HG03135 (cell line): Measurements from ENCODE around the gene FOCAD.

Experiments used
- ATAC-seq: cut with Tn5 transposase; IDR thresholded peaks from one replicate; pipeline ENCODE4 v1.9.1; 2021; ENCODE audit warnings: mild to moderate bottlenecking, moderate library complexity; ENCODE audit not compliant: unreplicated experiment

Gene FOCAD

GRCh38 chr9:20786807-20787206, 102.7 kb downstream of the FOCAD start:
- ATAC-seq: no peak

DNA sequence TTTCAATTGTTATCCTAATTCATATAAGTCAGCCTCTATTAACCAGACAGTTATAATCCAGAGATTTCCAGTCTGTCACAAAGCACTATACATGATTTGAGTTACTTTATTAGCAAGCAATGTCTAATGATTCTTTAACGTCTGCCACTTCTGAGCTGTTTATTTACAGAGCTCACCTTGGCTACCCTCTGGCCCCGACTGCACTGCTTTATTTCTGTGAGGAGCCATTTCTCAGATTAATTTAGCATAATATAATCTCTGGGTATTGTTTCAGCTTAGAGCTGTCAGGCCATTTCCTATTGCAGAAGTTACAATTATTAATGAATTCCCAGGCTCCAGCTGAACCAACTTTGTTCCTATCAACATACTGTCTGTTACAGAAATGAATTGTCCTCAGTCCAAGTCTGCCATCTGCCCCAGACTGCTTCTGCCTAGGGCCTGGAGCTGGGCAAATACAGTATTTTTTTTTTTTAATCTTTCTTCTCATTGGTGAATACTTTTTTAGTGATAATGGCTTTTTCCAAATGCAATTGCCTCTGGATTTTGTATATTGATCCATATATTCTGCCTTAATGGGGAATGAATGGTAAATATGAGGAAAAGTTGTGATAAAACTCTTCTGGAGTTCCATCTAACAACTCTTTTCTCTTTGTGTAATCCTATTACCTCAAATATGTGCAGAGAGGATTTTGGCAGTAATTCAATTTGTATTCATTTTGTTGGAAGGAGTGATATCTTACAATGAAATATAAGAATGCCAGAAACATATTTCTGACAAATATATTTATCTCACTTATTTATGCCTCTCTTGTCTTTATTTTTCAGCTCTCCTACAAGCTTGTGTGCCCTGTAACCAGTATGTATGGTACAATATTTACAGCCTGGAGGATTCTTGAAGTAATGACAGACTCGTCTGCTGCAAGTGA, 104.7 kb downstream of the FOCAD start:
- ATAC-seq: no peak

DNA sequence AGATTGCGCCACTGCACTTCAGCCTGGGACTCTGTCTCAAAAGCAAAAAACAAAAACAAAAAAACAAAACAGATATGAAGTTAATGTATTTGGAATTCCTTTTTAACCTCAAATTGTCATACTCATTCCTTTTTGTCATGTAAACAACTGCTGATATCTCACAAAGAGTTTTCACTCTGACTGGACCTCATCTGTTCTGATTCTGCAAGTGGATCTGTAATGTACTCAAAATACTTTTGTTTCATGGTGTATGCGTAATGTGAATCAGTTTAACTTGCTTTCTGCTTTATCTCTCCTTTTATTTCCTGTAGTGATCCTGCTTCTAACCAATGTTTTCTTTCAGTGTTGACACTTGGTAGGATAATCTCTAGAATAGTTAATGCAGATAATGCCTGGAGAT, 106.7 kb downstream of the FOCAD start:
- no peak for ATAC-seq

DNA sequence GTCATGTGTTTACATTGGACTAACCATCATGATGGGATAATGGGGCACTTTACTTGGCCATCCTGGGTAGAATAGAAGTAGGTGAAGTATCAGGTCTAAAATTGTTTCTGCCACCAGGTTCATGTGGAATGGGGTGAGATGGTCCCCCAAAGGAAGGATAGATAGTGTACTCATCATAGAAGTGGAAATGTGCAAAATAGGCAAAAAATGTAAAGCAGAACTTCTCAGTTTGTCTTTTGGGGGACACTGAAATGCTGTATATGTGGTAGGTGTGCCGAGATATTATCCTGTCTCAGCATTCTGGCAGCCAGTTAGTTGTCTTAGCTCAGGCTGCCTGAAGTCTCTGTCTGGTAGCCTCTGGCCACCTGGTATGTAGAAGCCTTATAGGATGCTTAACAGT, 107.6 kb downstream of the FOCAD start:
- no peak for ATAC-seq

DNA sequence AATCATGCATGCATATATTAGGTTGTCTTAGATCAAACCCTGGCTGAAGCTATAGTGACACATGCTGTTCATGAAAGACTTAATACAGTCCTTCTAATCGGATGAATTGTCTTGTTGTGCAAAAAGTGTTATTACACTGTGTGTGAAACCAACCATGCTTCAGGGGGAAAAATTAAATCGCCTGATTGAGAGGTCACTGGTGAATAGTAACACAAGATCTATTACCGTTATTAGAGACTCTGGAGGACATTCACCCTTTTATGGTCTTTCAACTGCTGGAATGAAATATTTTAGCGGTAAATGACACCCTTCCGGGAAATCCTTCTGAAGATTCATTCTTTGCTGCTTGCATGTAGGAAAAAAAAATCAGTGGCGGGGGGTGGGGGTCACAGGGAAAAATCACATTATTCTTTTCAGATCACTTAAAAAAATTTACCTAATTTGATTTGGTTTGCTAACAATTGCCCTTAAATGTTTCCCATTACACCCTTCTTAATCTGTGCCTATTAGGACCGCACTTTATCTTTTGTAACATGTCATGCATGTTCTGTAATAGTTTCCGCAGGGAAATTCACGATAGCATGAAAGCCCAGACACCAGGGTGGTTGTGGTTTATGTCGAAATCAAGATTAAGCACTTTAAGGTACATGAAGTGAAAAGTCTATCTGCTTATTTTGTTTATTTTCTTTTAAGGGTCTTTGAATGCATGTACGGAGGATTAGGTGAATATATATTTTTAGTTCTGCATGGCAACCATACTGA, 120.6 kb downstream of the FOCAD start:
- no peak for ATAC-seq

DNA sequence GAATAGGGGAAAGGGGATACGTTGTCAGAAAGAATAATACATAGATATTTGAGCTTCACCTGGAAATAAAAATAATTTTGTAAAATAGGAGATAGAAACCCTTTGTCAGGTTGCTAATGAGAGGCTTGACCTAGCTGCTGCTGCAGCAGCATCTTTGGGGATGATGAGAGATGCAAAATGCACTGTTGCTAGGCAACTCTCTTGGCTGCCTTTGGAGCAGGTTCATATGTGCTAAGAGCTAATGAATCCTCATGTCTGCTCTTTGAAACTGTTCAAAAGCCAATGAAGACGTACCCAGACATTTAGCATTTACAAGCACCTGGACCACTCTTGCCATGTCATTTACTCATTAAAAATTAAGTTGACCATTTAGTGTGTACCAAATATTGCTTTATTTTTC, 121.7 kb downstream of the FOCAD start:
- ATAC-seq: no peak

DNA sequence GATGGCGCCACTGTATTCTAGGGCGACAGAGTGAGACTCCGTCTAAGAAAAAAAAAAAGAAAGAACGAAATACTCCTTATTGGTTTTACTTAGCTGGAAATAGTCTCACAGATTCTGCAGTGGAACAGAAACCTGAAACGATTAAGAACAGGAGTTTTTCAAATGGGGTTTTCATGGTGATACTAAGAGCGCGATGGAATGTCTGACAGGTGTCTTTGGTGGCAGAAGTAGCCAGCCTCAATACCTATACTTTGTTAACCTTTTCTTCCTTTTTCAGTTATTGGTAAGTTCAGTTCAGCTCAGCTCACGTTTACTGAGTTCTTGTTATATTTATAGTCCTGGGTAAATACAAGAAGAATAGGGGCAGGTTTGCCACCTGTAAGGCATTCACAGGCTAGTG, 123.9 kb downstream of the FOCAD start:
- no peak for ATAC-seq

DNA sequence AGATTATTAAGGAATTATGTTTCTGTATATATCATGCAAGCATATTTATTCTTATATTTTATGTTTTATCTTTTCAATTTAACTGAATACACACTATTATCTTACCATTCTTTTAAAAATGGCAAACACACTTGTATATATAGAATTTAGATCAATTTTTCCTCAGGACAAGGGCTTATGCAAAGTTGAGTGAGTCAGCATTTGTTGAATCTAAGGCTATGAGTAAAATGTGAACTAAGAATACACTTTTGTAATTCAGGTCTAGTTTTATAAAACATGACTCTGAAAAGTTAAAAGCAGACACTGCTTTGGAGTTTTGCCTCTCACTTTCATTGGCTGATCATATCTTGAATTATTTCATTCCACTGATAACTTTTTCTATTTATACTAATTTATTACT, 127.8 kb downstream of the FOCAD start:
- ATAC-seq: no peak

GRCh38 chr9:20815923-20816703, 132.1 kb downstream of the FOCAD start:
- no peak for ATAC-seq

- no peak for ATAC-seq
Measured at GRCh38 chr9:20823051-20823450, 139.0 kb downstream of the FOCAD start.

DNA sequence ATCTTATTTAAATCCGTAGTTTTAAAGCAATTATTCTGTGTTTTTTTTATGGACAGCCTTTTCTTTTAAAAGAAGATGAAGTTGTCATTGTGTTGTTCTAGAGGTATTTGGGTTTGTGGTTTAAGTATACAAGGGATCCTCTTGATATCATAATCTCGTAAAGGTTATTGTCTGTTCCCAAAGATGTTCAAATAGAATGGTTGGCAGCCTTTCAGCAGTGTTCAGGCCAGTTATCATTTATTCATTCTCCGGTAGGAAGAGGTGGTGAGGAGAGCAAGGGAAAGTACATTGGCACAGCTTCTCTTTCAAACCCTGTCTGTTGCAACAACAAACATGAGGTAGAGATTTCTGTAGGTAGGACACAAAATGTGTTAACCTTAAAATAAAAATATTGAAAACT, 147.0 kb downstream of the FOCAD start:
- ATAC-seq: no peak

GRCh38 chr9:20832775-20833174, 148.7 kb downstream of the FOCAD start:
- ATAC-seq: no peak

GRCh38 chr9:20835377-20836286, 151.6 kb downstream of the FOCAD start:
- no peak for ATAC-seq

DNA sequence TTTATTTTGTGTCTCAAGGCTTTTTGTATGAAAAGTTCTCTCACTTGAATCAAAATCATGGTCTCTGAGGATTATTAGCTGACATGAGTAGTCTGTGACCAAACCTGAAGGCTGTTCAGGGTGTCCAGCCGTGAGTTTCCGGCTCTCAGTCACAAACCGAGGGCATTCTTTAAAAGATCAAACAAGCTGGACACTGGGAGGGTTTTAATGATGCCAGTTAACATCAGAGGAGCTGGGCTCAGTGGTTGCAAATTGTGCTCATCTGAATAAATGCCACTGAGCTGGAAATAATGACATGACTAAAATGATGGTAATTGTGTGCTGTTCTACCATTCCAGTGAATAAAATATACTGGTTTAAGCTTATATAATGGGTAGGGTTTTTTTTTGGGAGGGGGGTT, 153.1 kb downstream of the FOCAD start:
- no peak for ATAC-seq

- ATAC-seq: no peak
Measured at GRCh38 chr9:20838218-20838617, 154.2 kb downstream of the FOCAD start.

GRCh38 chr9:20844916-20845315, 160.9 kb downstream of the FOCAD start:
- no peak for ATAC-seq

DNA sequence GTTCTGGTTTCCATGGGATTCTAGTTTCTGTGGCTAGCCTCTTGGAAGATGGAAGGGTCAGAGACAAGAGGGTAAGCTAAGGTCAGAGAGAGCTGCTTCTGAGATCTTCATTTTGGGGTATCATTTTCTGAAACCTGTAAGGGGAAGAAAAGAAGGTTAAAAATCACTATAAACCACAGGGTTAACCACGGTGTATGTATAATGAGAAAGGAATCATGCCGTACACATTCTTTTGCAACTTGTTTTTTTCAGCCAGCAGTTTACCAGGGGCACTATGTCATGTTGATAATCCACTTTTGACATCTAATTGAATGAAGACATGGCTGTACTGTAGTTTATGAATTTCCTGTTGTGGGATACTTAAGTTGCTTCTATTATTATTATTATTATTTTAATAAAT, 164.4 kb downstream of the FOCAD start:
- ATAC-seq: no peak

GRCh38 chr9:20853866-20854265, 169.8 kb downstream of the FOCAD start:
- no peak for ATAC-seq

DNA sequence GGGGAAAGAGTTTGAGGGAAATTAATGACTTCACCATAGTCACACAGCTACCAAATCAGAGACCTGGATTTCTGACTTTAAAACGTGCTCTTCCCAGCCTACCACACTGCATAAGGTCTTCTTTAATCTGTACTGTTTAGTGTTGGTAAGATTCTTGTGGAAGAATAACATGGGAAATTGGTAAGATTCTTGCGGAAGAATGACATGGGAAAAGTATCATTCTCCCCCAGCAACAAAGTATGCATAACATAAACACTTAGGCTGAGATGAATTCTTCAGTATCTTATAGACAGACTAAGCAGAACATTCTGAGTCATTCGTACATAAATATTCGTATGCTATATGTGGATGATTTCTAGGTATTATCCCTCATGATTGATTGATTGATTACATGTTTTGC, 170.4 kb downstream of the FOCAD start:
- ATAC-seq: no peak

DNA sequence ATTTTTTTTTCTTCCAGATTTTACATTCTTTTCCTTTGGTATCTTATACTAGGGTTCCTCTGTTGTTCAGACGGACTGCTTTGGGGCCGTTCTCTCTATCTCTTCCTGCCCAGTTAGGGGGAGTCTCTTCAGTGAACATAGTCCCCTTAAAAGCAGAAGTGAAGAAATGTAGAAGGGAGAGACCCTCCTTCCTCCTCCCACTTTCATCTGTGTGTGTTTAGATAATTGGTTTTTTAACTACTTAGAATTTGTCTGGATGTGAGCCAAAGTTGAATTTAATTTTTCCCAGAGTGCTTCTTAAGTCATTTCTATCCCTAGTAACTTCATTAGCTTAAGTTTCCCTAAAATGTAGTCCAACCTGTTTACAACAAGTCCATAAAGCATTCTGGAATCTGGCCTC, 179.9 kb downstream of the FOCAD start:
- ATAC-seq: no peak
